Neural cell (in vitro differentiated cells): Measurements from ENCODE around the gene SLCO2A1. TPM values are rescaled to one million over a fixed set of nuclear protein-coding genes. Genes with fewer than 3 reads are reported as not detected.

Experiments used
- H2AFZ ChIP-seq: fragments of 200-600, 300-800 bp; sonication (generic), shearing (Covaris generic); 2 replicates; pipeline ENCODE4 v1.6.0; 2014; ENCODE audit warnings: low read depth, mild to moderate bottlenecking, antibody characterized with exemption, low read length, moderate library complexity
- H3F3A ChIP-seq: fragments of 200-600 bp; shearing (Covaris generic); 2 replicates; pipeline ENCODE4 v1.6.1; 2016; ENCODE audit warnings: mild to moderate bottlenecking, moderate library complexity, mixed read lengths, antibody characterized with exemption, low read length; ENCODE audit not compliant: insufficient read depth, poor library complexity, severe bottlenecking
- H3K27ac ChIP-seq: fragments of 200-600, 300-800 bp; sonication (generic), shearing (Covaris generic); 2 replicates; pipeline ENCODE4 v1.5.1; 2014; ENCODE audit warnings: mild to moderate bottlenecking, low read length, moderate library complexity
- H3K27me3 ChIP-seq: fragments of 300-800, 200-600 bp; sonication (generic), shearing (Covaris generic); 2 replicates; pipeline ENCODE4 v1.6.0; 2014; ENCODE audit warnings: mild to moderate bottlenecking, low read depth, low read length, moderate library complexity; ENCODE audit not compliant: insufficient read depth
- H3K36me3 ChIP-seq: fragments of 300-800, 200-600 bp; sonication (generic), shearing (Covaris generic); 2 replicates; pipeline ENCODE4 v1.5.1; 2014; ENCODE audit warnings: mild to moderate bottlenecking, antibody characterized with exemption, low read length, moderate library complexity; ENCODE audit not compliant: insufficient read depth
- H3K4me2 ChIP-seq: fragments of 300-800, 200-600 bp; sonication (generic), shearing (Covaris generic); 2 replicates; pipeline ENCODE4 v1.6.0; 2014; ENCODE audit warnings: mild to moderate bottlenecking, low read length
- H3K4me3 ChIP-seq: fragments of 300-800, 200-600 bp; sonication (generic), shearing (Covaris generic); 2 replicates; pipeline ENCODE4 v1.5.1; 2014; ENCODE audit warnings: mild to moderate bottlenecking, low read length, moderate library complexity
- H3K79me2 ChIP-seq: fragments of 200-600 bp; shearing (Covaris generic); replicated peaks from 2 replicates; pipeline ENCODE4 v1.6.0; 2014; ENCODE audit warnings: mild to moderate bottlenecking, low read length, moderate library complexity; ENCODE audit not compliant: insufficient read depth
- H3K9ac ChIP-seq: fragments of 300-800, 200-600 bp; sonication (generic), shearing (Covaris generic); 2 replicates; pipeline ENCODE4 v1.6.1; 2016; ENCODE audit warnings: mild to moderate bottlenecking, low read length, mixed read lengths
- H3K9me2 ChIP-seq: fragments of 200-600 bp; shearing (Covaris generic); 2 replicates; pipeline ENCODE4 v1.6.1; 2016; ENCODE audit warnings: mild to moderate bottlenecking, low read length, mixed read lengths; ENCODE audit not compliant: insufficient read depth
- H3K9me3 ChIP-seq: fragments of 200-600, 300-800 bp; sonication (generic), shearing (Covaris generic); 2 replicates; pipeline ENCODE4 v1.6.1; 2016; ENCODE audit warnings: mild to moderate bottlenecking, mixed run types, low read length, moderate library complexity, mixed read lengths
- H4K20me1 ChIP-seq: fragments of 200-600 bp; shearing (Covaris generic); 2 replicates; pipeline ENCODE4 v1.6.1; 2016; ENCODE audit warnings: mild to moderate bottlenecking, mixed run types; ENCODE audit not compliant: insufficient read depth
- CTCF ChIP-seq: fragments of 450-650 bp; IDR thresholded peaks from 2 replicates; pipeline ENCODE4 v1.5.1; 2014; ENCODE audit warnings: antibody characterized with exemption, mild to moderate bottlenecking, moderate library complexity; ENCODE audit not compliant: poor library complexity, severe bottlenecking
- EP300 ChIP-seq: fragments of 450-650 bp; conservative IDR thresholded peaks from 2 replicates; pipeline ENCODE4 v1.6.1; 2014; ENCODE audit warnings: antibody characterized with exemption, mild to moderate bottlenecking, moderate library complexity; ENCODE audit not compliant: poor library complexity, severe bottlenecking
- EZH2 ChIP-seq: fragments of 200-600, 300-800 bp; shearing (Covaris generic), sonication (generic); IDR thresholded peaks from 2 replicates; pipeline ENCODE4 v1.6.1; 2014; ENCODE audit warnings: antibody characterized with exemption, low read length, borderline replicate concordance, mild to moderate bottlenecking; ENCODE audit not compliant: insufficient read depth, poor library complexity, severe bottlenecking
- MXI1 ChIP-seq: fragments of 450-650 bp; conservative IDR thresholded peaks from 2 replicates; pipeline ENCODE4 v1.6.1; 2014; ENCODE audit warnings: antibody characterized with exemption, mild to moderate bottlenecking; ENCODE audit not compliant: poor library complexity, severe bottlenecking
- POLR2AphosphoS5 ChIP-seq: IDR thresholded peaks from 2 replicates; pipeline ENCODE4 v1.6.1; 2012
- RAD21 ChIP-seq: fragments of 450-650 bp; conservative IDR thresholded peaks from 2 replicates; pipeline ENCODE4 v1.6.1; 2014; ENCODE audit warnings: antibody characterized with exemption, mild to moderate bottlenecking, moderate library complexity
- REST ChIP-seq: IDR thresholded peaks from 2 replicates; pipeline ENCODE4 v1.6.1; 2012; ENCODE audit warnings: borderline replicate concordance
- SMC3 ChIP-seq: fragments of 450-650 bp; conservative IDR thresholded peaks from 2 replicates; pipeline ENCODE4 v1.6.1; 2014; ENCODE audit warnings: antibody characterized with exemption, mild to moderate bottlenecking, moderate library complexity; ENCODE audit not compliant: poor library complexity
- TAF1 ChIP-seq: IDR thresholded peaks from 2 replicates; pipeline ENCODE4 v1.6.1; 2012; ENCODE audit warnings: low read depth
- polyA plus RNA-seq: library from polyadenylated mRNA; depleted of rRNA; stranded (reverse); fragments of >200 nt; gene quantifications from 2 replicates; pipeline ENCODE4 v1.2.3, GENCODE V29; 2014

Gene SLCO2A1
- polyA plus RNA-seq, 1 donor from 2014 or later, result not detected

- H3K9me3 ChIP-seq, result no peaks in the 10 kb centered on the region
- no peak overlapping the region for H3K9ac ChIP-seq
- no peak overlapping the region for H3K4me3 ChIP-seq
- no peaks in the 10 kb centered on the region for H3F3A ChIP-seq
- no peaks in the 10 kb centered on the region for H4K20me1 ChIP-seq
- no peaks in the 10 kb centered on the region for H3K36me3 ChIP-seq
- H3K27ac ChIP-seq, result no peak overlapping the region
- no peaks in the 10 kb centered on the region for H3K9me2 ChIP-seq
- H3K79me2 ChIP-seq, result no peaks in the 10 kb centered on the region
- H3K27me3 ChIP-seq, result no peaks in the 10 kb centered on the region
- no peak for TF ChIP-seq SMC3
- TF ChIP-seq RAD21, result no peak
- H3K4me2 ChIP-seq, result no peak overlapping the region
- no peak overlapping the region for H2AFZ ChIP-seq
Observed at GRCh38 chr3:134048278-134048996, 18.7 kb upstream of the SLCO2A1 start.

- no peaks in the 10 kb centered on the region for H4K20me1 ChIP-seq
- H3K27ac ChIP-seq, result no peak overlapping the region
- TF ChIP-seq REST, result no peak
- TF ChIP-seq CTCF, result no peak
- TF ChIP-seq MXI1, result no peak
- TF ChIP-seq EZH2, result no peak
- TF ChIP-seq POLR2AphosphoS5, result no peak
- TF ChIP-seq TAF1, result no peak
- no peak for TF ChIP-seq SMC3
- TF ChIP-seq RAD21, result no peak
- no peak for TF ChIP-seq EP300
- H3K9me2 ChIP-seq, result no peaks in the 10 kb centered on the region
- H3K79me2 ChIP-seq, result no peaks in the 10 kb centered on the region
- no peaks in the 10 kb centered on the region for H3K27me3 ChIP-seq
- no peak overlapping the region for H3K9ac ChIP-seq
- H3K36me3 ChIP-seq, result no peaks in the 10 kb centered on the region
- no peak overlapping the region for H2AFZ ChIP-seq
- H3K4me3 ChIP-seq, result no peak overlapping the region
- no peak overlapping the region for H3K4me2 ChIP-seq
- H3K9me3 ChIP-seq, result no peaks in the 10 kb centered on the region
- H3F3A ChIP-seq, result no peaks in the 10 kb centered on the region
Observed at GRCh38 chr3:134044459-134044858, 14.7 kb upstream of the SLCO2A1 start.
